OCI-LY7 (cell line): Measurements from ENCODE around the gene MAOB. TPM values are rescaled to one million over a fixed set of nuclear protein-coding genes. Genes with fewer than 3 reads are reported as not detected.

ENCODE experiments used
- BruUV-seq: library from RNA; stranded (reverse); fragments of 400-500 nt; replicated peaks from 2 replicates; lab custom pipeline; 2021; lab: Mats Ljungman, UMichigan
- CTCF ChIA-PET: fragments of 300-600 bp; sonication (Branson Sonifier 250); formaldehyde crosslinking; loops from one replicate; lab custom pipeline; 2022; ENCODE audit warnings: antibody characterized with exemption; ENCODE audit not compliant: unreplicated experiment; lab: Charles Lee
- POLR2A ChIA-PET: fragments of 300-600 bp; sonication (Branson Sonifier 250); formaldehyde crosslinking; loops from one replicate; lab custom pipeline; 2022; ENCODE audit warnings: antibody characterized with exemption; lab: Charles Lee
- DNase-seq: peaks from one replicate; pipeline ENCODE4 v3.0.0-alpha.2; 2015; ENCODE audit warnings: low spot score
- H2AFZ ChIP-seq: fragments of 200-600 bp; sonication (generic), shearing (Covaris generic); 2 replicates; pipeline ENCODE4 v1.6.1; 2014; ENCODE audit warnings: mild to moderate bottlenecking, antibody characterized with exemption, low read length, moderate library complexity
- H3K27ac ChIP-seq: fragments of 200-600 bp; sonication (generic); 2 replicates; pipeline ENCODE4 v1.5.1; 2014; ENCODE audit warnings: mixed run types, low read depth, mild to moderate bottlenecking, moderate library complexity, low read length, inconsistent platforms; ENCODE audit not compliant: poor library complexity, severe bottlenecking
- H3K36me3 ChIP-seq: fragments of 200-600 bp; sonication (generic); 2 replicates; pipeline ENCODE4 v1.6.1; 2014; ENCODE audit warnings: mild to moderate bottlenecking, antibody characterized with exemption, low read length, moderate library complexity, mixed read lengths; ENCODE audit not compliant: insufficient read depth
- H3K4me1 ChIP-seq: fragments of 200-600 bp; sonication (generic); 2 replicates; pipeline ENCODE4 v1.5.1; 2014; ENCODE audit warnings: mild to moderate bottlenecking, low read length; ENCODE audit not compliant: insufficient read depth, poor library complexity, severe bottlenecking
- H3K4me2 ChIP-seq: fragments of 200-600 bp; sonication (generic); 2 replicates; pipeline ENCODE4 v1.6.1; 2014; ENCODE audit warnings: mild to moderate bottlenecking, low read length
- H3K4me3 ChIP-seq: fragments of 200-600 bp; sonication (generic); 2 replicates; pipeline ENCODE4 v1.5.1; 2014; ENCODE audit warnings: mild to moderate bottlenecking, low read depth, low read length; ENCODE audit not compliant: poor library complexity, severe bottlenecking
- H3K79me2 ChIP-seq: fragments of 200-600 bp; sonication (generic); 2 replicates; pipeline ENCODE4 v1.6.1; 2016; ENCODE audit warnings: low read depth, mild to moderate bottlenecking, low read length, moderate library complexity, mixed read lengths; ENCODE audit not compliant: insufficient read depth
- H3K9me2 ChIP-seq: fragments of 200-600 bp; sonication (generic); 2 replicates; pipeline ENCODE4 v1.6.1; 2016; ENCODE audit warnings: mild to moderate bottlenecking, low read length, mixed read lengths; ENCODE audit not compliant: insufficient read depth
- H3K9me3 ChIP-seq: fragments of 200-600 bp; sonication (generic); 2 replicates; pipeline ENCODE4 v1.6.1; 2014; ENCODE audit warnings: mild to moderate bottlenecking, mixed run types, low read length, mixed read lengths
- H4K20me1 ChIP-seq: fragments of 200-600 bp; sonication (generic); 2 replicates; pipeline ENCODE4 v1.6.1; 2014; ENCODE audit warnings: mild to moderate bottlenecking, antibody characterized with exemption, low read length, moderate library complexity, mixed read lengths; ENCODE audit not compliant: insufficient read depth
- EZH2phosphoT487 ChIP-seq: fragments of 200-600 bp; sonication (generic); IDR thresholded peaks from 2 replicates; pipeline ENCODE4 v1.6.1; 2018; ENCODE audit warnings: low read depth, borderline replicate concordance, mild to moderate bottlenecking, mixed run types, antibody characterized with exemption, low read length, moderate library complexity, mixed read lengths
- intact Hi-C: fragments of 100-400 bp; cut with micrococcal nuclease; formaldehyde crosslinking; loops from one replicate; pipeline ENCODE4 v1.10.0; 2022; ENCODE audit not compliant: unreplicated experiment
- total RNA-seq, 2 experiments: library from RNA; depleted of rRNA in 1 of 2; stranded (reverse); fragments of >200 nt in 1 of 2; shearing (Covaris generic) in 1 of 2; gene quantifications; 2 replicates each; pipeline ENCODE4 v1.2.3, GENCODE V29; 2014 to 2022
- TF ChIP-seq, protein P1 (sequence below): fragments of 200-600 bp; sonication (generic); conservative IDR thresholded peaks from 2 replicates; pipeline ENCODE4 v1.5.1; 2014; ENCODE audit warnings: mild to moderate bottlenecking, antibody characterized with exemption, low read length, moderate library complexity, mixed read lengths

The MAOB gene
- total RNA-seq, 2 experiments from 2014 or later, result not detected

DNA sequence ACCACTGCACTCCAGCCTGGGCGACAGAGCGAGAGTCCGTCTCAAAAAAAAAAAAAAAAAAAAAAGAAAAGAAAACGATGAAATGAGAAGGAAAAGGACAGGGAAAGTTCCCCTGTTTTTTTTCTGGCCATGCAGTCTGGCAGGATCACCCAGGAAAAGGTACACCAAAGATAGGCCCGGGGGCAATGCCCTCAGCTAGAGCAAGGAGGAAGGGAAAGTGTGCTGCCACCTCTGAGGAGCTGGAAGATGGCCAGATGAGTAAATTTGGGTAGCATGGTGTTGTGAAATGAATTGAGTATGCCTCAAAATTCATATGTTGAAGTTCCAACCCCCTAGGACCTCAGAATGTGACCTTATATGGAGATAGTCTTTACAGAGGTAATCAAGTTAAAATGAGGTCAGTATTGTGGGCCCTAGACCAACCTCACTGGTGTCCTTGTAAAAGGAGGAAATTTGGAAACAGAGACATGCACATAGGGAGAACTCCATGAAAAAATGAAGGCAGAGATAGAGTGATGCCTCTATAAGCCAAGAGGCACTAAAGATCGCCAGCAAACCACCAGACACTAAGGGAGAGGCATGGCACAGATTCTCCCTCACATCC lies 28.9 kb downstream of the MAOB start:
- no peaks in the 10 kb centered on the region for H3K9me2 ChIP-seq
- no peak overlapping the region for H3K4me2 ChIP-seq
- BruUV-seq, result no TSS peak
- no peaks in the 10 kb centered on the region for H3K36me3 ChIP-seq
- no peaks in the 10 kb centered on the region for H3K9me3 ChIP-seq
- intact Hi-C loops, result no loop called here
- TF ChIP-seq EZH2phosphoT487, result no peak
- TF ChIP-seq, protein P1, sequence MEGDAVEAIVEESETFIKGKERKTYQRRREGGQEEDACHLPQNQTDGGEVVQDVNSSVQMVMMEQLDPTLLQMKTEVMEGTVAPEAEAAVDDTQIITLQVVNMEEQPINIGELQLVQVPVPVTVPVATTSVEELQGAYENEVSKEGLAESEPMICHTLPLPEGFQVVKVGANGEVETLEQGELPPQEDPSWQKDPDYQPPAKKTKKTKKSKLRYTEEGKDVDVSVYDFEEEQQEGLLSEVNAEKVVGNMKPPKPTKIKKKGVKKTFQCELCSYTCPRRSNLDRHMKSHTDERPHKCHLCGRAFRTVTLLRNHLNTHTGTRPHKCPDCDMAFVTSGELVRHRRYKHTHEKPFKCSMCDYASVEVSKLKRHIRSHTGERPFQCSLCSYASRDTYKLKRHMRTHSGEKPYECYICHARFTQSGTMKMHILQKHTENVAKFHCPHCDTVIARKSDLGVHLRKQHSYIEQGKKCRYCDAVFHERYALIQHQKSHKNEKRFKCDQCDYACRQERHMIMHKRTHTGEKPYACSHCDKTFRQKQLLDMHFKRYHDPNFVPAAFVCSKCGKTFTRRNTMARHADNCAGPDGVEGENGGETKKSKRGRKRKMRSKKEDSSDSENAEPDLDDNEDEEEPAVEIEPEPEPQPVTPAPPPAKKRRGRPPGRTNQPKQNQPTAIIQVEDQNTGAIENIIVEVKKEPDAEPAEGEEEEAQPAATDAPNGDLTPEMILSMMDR, result no peak
- no peak overlapping the region for H2AFZ ChIP-seq
- CTCF ChIA-PET, result no interaction called here
- no peaks in the 10 kb centered on the region for H4K20me1 ChIP-seq
- no peaks in the 10 kb centered on the region for H3K4me1 ChIP-seq
- POLR2A ChIA-PET, result no interaction called here
- H3K79me2 ChIP-seq, result no peaks in the 10 kb centered on the region
- no peak overlapping the region for H3K4me3 ChIP-seq
- DNase-seq, result no peak
- no peak overlapping the region for H3K27ac ChIP-seq

DNA sequence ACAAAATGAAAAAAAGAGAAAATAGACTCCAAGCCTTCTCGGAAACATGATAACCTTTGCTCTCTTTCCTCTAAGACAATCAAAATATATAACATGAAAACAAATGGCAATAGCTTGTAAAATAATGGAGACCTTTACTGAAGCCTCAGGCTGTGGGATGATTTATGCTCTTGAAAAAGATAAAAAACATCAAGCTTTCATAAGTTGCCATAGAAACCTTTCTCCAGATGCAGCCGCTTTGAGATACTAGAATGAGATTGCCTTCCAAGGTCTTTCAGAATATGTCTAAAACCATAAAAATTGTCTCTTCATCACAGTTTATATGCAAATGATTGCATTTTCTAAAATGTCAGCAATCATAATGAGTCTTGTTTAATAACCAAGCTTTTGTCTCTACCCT lies 31.6 kb downstream of the MAOB start:
- ChIA-PET CTCF (no interaction called here), POLR2A (interaction anchor here (0.7 kb wide), 1 partner anchor 372 kb away, joined by 3 read pairs; no protein-coding TSS in a partner anchor)
- H3K79me2 ChIP-seq, result no peaks in the 10 kb centered on the region
- no peaks in the 10 kb centered on the region for H3K4me1 ChIP-seq
- BruUV-seq, result no TSS peak
- no peaks in the 10 kb centered on the region for H3K36me3 ChIP-seq
- no peak overlapping the region for H3K4me2 ChIP-seq
- no peak for TF ChIP-seq EZH2phosphoT487
- TF ChIP-seq, protein P1, result no peak
- intact Hi-C loops, result no loop called here
- no peaks in the 10 kb centered on the region for H3K9me3 ChIP-seq
- no peak overlapping the region for H2AFZ ChIP-seq
- H4K20me1 ChIP-seq, result no peaks in the 10 kb centered on the region
- no peaks in the 10 kb centered on the region for H3K9me2 ChIP-seq
- H3K4me3 ChIP-seq, result no peak overlapping the region
- no peak overlapping the region for H3K27ac ChIP-seq
- DNase-seq, result no peak

DNA sequence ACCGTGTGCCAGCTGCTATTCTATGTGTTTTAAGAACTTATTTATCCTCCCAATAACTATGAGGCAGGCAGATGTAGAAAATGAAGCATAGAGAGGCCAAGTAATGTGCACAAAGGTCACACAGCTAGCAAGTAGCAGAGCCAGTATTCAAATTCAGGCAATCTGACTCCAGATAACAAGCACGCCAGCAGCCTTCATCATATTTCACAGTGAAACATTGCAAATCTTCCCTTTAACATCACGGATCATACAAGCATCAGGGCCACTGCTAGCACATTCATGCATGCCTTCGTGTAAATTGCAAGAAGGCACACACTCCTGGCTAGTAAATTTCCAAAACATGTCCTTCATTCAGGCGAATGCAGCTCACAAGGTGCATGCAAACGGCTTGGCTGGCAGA lies 33.1 kb downstream of the MAOB start:
- no peak for DNase-seq
- TF ChIP-seq, protein P1, result no peak
- TF ChIP-seq EZH2phosphoT487, result no peak
- H3K4me1 ChIP-seq, result no peaks in the 10 kb centered on the region
- no peaks in the 10 kb centered on the region for H4K20me1 ChIP-seq
- H3K79me2 ChIP-seq, result no peaks in the 10 kb centered on the region
- H3K9me3 ChIP-seq, result no peaks in the 10 kb centered on the region
- H2AFZ ChIP-seq, result no peak overlapping the region
- H3K4me3 ChIP-seq, result no peak overlapping the region
- intact Hi-C loops, result no loop called here
- H3K36me3 ChIP-seq, result no peaks in the 10 kb centered on the region
- CTCF ChIA-PET, result no interaction called here
- H3K9me2 ChIP-seq, result no peaks in the 10 kb centered on the region
- H3K4me2 ChIP-seq, result no peak overlapping the region
- POLR2A ChIA-PET, result no interaction called here
- H3K27ac ChIP-seq, result no peak overlapping the region
- no TSS peak for BruUV-seq
